ENCODE results near the gene SORCS2. TPM values are rescaled to one million over a fixed set of nuclear protein-coding genes. Genes with fewer than 3 reads are reported as not detected.

The SORCS2 gene
- total RNA-seq, 4 donors from 2014 or later, result 0.53 to 9.9 (median 0.90) TPM

DNA sequence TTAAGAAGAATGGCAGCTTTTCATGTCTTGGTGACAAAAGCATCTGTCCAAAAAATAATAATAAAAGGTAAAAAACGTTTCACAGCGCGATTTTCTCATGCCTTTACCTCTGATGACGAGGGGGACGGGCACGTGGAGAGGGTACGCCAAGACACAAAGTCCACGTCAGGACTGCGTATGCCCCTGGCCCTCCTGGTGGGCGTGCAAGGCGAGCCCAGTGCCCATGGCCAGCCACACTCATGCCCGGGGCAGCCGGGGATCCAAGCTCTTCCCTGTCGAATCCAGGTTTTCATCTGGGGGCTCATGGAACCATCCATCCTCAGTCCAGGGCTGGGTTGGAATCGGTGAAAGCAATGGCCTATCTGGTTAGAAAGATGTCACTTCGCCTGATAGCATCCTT is 570.8 kb downstream of the SORCS2 start:
- Histone ChIP-seq H3K36me3 (peaks cover 0 to 68% (median 0%) of the 10 kb centered on the region in 3 donors), H3K9me3 (no peaks in the 10 kb centered on the region), H3K4me1 (no peaks in the 10 kb centered on the region), H3K27me3 (no peaks in the 10 kb centered on the region), H3K27ac (no peak overlapping the region), H3K4me3 (no peak overlapping the region)
- TF ChIP-seq CTCF (IDR thresholded peaks at IDR 0.05), result no peak
- no peak for DNase-seq

DNA sequence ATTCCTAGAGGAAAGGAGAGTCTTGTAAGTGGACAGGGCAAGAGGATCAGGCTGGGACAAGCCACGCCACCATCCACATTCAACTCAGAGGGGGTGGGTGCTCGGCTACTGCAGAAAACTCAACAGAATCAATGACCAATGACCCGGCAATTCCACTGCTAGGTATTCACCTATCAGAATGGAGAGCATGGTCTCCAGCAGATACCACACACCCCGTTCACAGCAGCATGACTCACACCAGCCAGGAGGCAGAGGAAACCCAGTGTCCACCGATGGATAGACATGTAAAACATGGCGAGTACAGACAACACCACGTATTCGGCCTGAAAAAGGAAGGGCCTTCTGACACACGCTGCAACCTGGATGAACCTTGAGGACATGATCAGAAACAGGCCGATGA is 571.5 kb downstream of the SORCS2 start:
- no peaks in the 10 kb centered on the region for H3K27me3 ChIP-seq
- TF ChIP-seq CTCF (IDR thresholded peaks at IDR 0.05) (no peak), POLR2A (IDR thresholded peaks at IDR 0.05) (no peak)
- DNase-seq, result no peak
- no peaks in the 10 kb centered on the region for H3K9me3 ChIP-seq
- no peaks in the 10 kb centered on the region for H3K4me1 ChIP-seq
- no peak overlapping the region for H3K27ac ChIP-seq
- H3K36me3 ChIP-seq, result peaks cover 0 to 75% (median 0%) of the 10 kb centered on the region in 3 donors
- H3K4me3 ChIP-seq, result no peak overlapping the region

- Histone ChIP-seq H3K27ac (no peak overlapping the region), H3K27me3 (no peaks in the 10 kb centered on the region), H3K4me3 (no peak overlapping the region), H3K4me1 (no peaks in the 10 kb centered on the region), H3K36me3 (peaks cover 0 to 81% (median 0%) of the 10 kb centered on the region in 3 donors), H3K9me3 (no peaks in the 10 kb centered on the region)
- TF ChIP-seq CTCF (IDR thresholded peaks at IDR 0.05) (no peak), POLR2A (IDR thresholded peaks at IDR 0.05) (no peak)
- no peak for DNase-seq
These were observed 572.1 kb downstream of the SORCS2 start for GRCh38 chr4:7764466-7764865.

- H3K4me1 ChIP-seq, result no peaks in the 10 kb centered on the region
- no peak overlapping the region for H3K27ac ChIP-seq
- no peak for TF ChIP-seq POLR2A (IDR thresholded peaks at IDR 0.05)
- no peak for TF ChIP-seq CTCF (IDR thresholded peaks at IDR 0.05)
- H3K4me3 ChIP-seq, result no peak overlapping the region
- no peak for DNase-seq
- H3K27me3 ChIP-seq, result no peaks in the 10 kb centered on the region
- H3K36me3 ChIP-seq, result peaks cover 0 to 85% (median 0%) of the 10 kb centered on the region in 3 donors
- H3K9me3 ChIP-seq, result no peaks in the 10 kb centered on the region
These were observed 573.3 kb downstream of the SORCS2 start for GRCh38 chr4:7765666-7766065.

GRCh38 chr4:7766086-7766485 is 573.7 kb downstream of the SORCS2 start:
- H3K27me3 ChIP-seq, result no peaks in the 10 kb centered on the region
- no peak overlapping the region for H3K4me3 ChIP-seq
- peaks cover 0 to 85% (median 0%) of the 10 kb centered on the region in 3 donors for H3K36me3 ChIP-seq
- no peaks in the 10 kb centered on the region for H3K9me3 ChIP-seq
- no peak overlapping the region for H3K27ac ChIP-seq
- H3K4me1 ChIP-seq, result no peaks in the 10 kb centered on the region
- DNase-seq, result no peak
- TF ChIP-seq POLR2A (IDR thresholded peaks at IDR 0.05), result no peak
- no peak for TF ChIP-seq CTCF (IDR thresholded peaks at IDR 0.05)

Data from Peyer's patch (tissue), 4 donors.